NCI-H524 treated with DMSO at 0.1 percent for 48 hours (cell line): ENCODE data around the gene KRTAP4-6.
"Not testable (repeated sequence)": the region's sequence is repeated elsewhere in the genome, so short reads cannot be mapped to it uniquely, and the experiment has no call there.

Source experiments
- DNase-seq: peaks from one replicate; lab custom pipeline; 2025; lab: John Stamatoyannopoulos, UW

KRTAP4-6 gene

GRCh38 chr17:41105347-41105746 lies 35.0 kb downstream of the KRTAP4-6 start, which contains the start of gene KRTAP4-9:
Gene KRTAP4-9 (plus strand): TSS chr17:41105389. CDS start chr17:41105389, 0 bp downstream.
- DNase-seq, result not testable (repeated sequence)

DNA sequence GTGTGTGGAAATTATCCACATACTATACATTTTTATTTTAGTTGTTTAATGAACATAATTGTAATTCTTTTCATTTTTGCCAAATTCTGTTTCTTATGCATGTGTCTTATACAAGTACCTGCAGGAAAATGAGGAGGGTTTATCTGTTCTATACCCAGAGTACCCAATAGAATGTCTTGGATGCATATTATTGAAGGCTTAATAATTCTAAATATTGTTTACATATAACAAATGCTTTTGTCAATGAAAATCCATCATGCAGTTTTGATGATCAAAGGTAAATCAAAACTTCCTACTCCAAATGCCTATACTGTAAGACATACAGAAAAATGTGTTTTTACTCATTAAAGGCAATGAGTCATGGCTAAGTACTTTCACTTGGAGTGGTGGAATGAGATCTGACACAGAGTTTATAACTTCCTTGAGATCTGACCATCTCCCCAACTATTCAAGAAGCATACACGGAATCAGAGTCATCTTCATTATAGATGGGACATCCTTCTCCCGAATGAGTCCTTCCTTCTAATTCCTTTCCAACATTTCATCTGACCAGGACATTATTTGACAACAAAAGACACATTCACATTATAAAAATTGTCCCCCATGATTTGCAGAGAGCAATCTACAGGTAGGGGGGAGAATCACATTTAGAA lies 35.8 kb downstream of the KRTAP4-6 start:
- not testable (repeated sequence) for DNase-seq

GRCh38 chr17:41103896-41104295 lies 36.4 kb downstream of the KRTAP4-6 start:
- no peak for DNase-seq

DNA sequence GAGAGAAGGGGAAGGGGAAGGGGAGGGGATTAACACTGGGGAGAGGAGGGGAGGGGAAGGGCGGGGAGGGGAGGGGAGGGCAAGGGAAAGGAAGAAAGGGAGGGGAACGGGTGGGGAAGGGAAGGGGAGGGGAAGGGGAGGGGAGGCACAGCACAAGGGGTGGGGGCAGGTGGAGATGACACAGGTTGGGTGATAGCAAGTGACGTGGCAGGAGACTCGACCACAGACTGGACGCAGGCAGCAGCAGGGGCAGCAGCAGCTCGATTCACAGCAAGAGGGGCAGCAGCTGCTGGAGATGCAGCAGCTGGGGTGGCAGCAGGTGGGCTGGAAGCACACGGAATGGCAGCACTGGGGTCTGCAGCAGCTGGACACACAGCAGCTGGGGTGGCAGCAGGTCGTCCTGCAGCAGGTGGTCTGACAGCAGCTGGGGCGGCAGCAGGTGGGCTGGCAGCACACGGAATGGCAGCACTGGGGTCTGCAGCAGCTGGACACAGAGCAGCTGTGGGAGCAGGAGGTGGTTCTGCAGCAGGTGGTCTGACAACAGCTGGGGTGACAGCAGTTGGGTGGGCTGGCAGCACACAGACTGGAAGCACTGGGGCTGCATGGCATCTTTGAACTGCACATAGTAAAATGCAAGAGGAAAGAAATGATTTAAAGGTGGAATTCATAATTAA lies 38.6 kb downstream of the KRTAP4-6 start, which contains the start of gene KRTAP4-16:
Gene KRTAP4-16 (minus strand): TSS at position 624 of the 674 bp plus-strand sequence. CDS start 0 bp downstream, at position 624.
- DNase-seq, result no peak

GRCh38 chr17:41099682-41100480 lies 40.5 kb downstream of the KRTAP4-6 start:
- DNase-seq, result not testable (repeated sequence)

DNA sequence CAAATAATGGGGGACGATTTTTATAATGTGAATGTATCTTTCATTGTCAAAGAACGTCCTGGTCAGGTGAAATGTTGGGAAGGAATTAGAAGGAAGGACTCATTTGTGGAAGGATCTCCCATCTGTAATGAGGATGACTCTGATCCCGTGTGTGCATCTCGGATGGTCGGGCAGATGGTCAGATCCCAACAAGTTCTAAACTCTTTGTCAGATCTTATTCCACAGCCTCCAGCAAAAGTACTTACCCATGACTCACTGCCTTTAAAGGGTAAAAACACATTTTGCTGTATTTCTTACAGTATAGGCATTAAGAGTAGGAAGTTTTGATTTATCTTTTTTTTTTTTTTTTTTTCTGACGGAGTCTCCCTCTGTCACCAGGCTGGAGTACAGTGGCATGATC lies 41.9 kb downstream of the KRTAP4-6 start:
- DNase-seq, result no peak

DNA sequence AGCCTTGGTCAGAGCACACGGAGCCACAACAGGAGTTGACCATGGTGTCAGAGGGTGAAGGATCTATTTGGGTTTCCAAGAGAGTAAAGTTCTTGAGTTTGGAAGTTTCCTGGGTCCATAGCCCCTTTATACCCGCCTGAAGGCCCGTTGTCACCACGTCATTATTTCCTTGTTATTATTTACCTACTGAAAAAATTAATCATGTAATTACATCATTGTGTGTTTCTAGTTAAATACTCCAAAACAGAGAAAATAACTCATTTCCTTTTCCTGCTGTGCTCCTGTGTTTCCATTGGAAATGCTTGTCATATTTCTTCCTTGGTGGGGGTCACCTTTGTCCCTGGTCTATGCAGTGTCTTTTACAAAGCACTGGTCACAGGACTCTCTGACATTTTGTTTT lies 42.3 kb downstream of the KRTAP4-6 start, which contains the start of gene KRTAP4-8:
Gene KRTAP4-8 (minus strand): TSS at position 101 of the 400 bp plus-strand sequence. CDS start 58 bp downstream, at position 43.
- no peak for DNase-seq

DNA sequence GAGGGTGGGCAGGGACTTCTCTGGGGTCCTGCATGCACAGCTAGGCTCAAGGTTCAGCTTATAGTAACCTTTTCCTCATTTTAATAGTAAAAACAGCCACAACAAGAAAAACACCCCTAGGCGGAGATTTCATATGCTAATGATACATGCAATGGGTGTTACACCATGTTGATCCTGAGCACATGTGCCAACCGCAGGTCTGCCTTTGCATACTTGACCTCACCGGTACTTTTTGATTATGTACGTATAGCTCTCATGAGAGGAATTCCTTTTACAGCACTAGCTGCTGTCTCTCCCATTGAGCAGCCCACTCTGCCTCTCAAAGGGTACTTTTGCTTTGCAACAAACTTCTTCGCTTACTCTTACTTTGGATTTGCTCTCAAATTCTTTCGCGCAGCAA lies 44.3 kb downstream of the KRTAP4-6 start:
- no peak for DNase-seq
